GM12892 (cell line): ENCODE measurements around the gene UXS1.

Experiments used
- POLR2AphosphoS5 ChIP-seq: IDR thresholded peaks from 2 replicates; pipeline ENCODE4 v1.6.1; 2011; ENCODE audit warnings: low read depth, low read length, control low read depth
- TAF1 ChIP-seq: IDR thresholded peaks from 2 replicates; pipeline ENCODE4 v1.6.1; 2011; ENCODE audit warnings: low read depth, mild to moderate bottlenecking, control low read depth, low read length, borderline replicate concordance

DNA sequence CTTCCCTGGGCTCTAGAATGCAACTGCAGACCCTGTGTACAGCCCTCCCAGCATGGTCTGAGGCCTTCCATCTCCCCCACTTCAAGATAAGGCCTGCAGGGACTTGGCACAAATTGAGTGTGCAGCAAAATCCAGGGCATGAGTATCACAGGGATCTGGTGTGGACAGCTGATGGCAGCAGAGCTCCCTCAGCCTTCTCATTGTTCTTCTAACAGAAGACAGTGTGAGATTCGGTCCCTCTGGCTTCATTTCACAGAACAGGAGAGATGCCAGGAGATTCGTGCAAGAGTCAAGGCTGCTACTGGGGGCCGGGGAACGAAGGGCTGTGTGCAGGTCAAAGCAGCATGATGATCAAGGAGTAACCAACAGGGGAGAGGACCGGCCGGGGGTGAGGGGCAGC is 85.8 kb downstream of the UXS1 start:
- TF ChIP-seq POLR2AphosphoS5 (no peak), TAF1 (no peak)
